Measurements from ENCODE around the gene PDE6C.
A peak's percentile ranks its signal among the peaks of the same experiment; 100 is the strongest.
"Not testable (repeated sequence)": the region's sequence is repeated elsewhere in the genome, so short reads cannot be mapped to it uniquely, and the experiment has no call there.

PDE6C gene

DNA sequence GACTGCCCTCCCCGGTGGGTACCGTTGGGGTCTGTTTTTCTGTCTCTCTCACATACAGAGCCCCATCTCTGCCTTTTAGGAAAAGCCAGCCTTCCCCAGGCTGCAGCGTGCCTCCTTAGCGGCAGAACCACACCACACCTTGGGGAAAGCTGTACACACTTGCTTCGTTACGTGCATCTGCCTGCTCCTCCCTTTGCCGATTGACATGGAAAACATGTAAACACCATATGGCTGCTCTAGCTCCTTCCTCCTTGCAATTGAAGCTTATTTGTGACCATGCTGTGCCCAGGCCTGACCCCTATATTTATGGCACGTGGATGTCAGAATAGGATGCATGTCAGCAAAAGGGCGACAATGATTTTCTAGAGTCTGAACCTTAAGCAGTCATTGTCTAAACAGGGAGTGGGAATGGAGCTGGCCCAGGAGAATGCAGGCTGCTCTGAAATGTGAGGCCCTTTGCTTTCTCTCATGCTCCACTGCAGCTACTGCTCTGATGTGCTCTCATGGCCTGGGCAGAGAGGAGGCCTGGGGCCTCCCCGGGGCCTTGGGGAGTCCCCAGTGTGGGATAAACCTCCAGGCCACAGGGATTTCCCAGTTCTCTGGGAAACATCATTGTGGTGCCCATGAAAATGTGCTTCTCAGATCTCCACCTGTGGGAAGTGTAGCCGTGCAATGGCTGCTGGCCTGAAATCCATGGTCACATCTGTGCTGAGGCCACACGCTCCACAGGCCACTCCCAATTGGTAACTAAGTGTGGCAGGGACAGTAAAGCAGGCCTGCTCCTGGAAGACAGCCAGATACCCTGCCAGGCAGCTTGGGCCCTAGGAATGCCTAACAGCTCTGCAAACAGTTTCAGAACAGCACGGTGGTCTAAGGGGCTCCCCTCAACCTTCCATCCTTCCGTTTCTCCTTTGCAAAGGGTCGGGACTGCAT lies 18.6 kb downstream of the PDE6C start:
- DNase-seq (ENCODE audit: low spot score): no peak

GRCh38 chr10:93639791-93640190 lies 27.5 kb downstream of the PDE6C start:
- DNase-seq (ENCODE audit: low spot score): no peak

- DNase-seq (ENCODE audit: low spot score): no peak
These were observed 40.5 kb downstream of the PDE6C start for GRCh38 chr10:93652857-93653256.

DNA sequence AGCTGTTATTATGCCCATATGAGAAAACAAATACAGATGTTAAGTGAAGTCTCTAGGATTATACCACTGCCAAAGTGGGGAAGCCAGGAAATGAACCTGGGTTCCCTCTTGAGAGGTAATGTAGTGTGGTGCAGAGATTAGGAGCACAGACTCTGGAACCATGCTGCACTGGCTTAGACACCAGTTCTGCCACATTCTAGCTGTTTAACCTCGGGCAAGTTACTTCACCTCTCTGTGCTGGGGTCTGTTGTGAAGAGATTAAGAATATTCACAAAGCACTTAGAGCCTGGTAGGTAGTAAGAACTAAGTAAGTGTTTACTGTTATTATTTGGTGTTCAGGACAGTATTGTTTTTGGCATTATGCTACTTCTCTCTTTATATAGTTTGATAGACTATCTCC lies 41.9 kb downstream of the PDE6C start:
- no peak for DNase-seq (ENCODE audit: low spot score)

- DNase-seq (ENCODE audit: low spot score): no peak
These were observed 43.8 kb downstream of the PDE6C start for GRCh38 chr10:93656155-93656554.

DNA sequence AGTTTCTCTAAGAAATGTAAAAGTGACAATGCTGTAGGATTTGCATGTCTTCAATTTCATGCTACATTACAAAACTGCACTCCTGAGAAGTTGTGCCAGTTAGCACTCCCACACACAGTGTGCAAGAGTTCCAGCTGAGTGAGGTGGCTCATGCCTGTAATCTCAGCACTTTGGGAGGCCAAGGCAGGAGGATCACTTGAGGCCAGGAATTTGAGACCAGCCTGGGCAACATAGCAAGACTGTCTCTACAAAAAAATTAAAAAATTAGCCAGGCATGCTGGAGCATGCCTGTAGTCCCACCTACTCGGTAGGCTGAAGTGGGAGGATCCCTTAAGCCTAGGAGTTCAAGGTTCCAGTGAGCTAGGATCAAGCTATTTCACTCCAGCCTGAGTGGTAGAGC lies 45.4 kb downstream of the PDE6C start:
- DNase-seq (ENCODE audit: low spot score): no peak

GRCh38 chr10:93666030-93666429 lies 53.7 kb downstream of the PDE6C start:
- no peak for DNase-seq (ENCODE audit: low spot score)

DNA sequence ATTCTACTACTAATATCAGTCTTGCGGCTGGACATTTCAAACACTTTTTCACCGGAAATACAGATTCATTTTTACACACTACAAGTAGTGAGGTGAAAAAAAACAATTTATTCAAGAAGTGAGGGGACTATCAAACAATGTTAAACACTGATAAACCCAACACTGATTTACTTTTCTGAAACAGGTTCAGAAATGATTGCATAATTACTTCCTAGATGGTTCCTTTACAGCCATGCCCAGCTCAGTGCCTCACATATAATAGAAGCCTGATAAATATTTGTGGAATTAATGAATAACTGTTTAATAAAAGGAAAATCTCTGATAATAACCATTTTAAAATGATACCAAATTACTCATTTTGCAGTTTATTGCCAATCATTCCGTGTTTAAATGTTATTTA lies 55.5 kb downstream of the PDE6C start:
- no peak for DNase-seq (ENCODE audit: low spot score)

- DNase-seq (ENCODE audit: low spot score): no peak
These were observed 58.0 kb downstream of the PDE6C start for GRCh38 chr10:93670372-93670771.

DNA sequence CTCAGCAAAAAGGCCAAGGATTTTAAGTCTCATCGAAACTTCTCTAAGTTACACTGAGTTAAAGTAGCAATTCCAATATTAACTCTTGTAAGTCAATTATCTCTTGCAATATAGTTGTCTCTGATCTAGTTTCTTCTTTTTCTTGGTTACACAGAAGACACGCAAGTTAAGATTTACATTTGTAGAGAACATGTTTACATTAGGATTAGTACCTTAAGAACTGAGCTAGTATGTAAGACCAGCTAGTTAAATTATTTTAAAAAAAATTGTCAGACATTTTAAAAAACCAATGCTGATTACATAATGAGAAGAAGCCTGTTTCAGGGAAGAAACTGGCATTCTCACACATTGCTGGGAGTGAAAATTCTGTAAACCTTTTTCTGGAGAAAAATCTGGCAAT lies 58.7 kb downstream of the PDE6C start:
- DNase-seq (ENCODE audit: low spot score): no peak

GRCh38 chr10:93672022-93672678 lies 59.8 kb downstream of the PDE6C start:
- no peak for DNase-seq (ENCODE audit: low spot score)

- no peak for DNase-seq (ENCODE audit: low spot score)
These were observed 60.6 kb downstream of the PDE6C start for GRCh38 chr10:93672890-93673289.

- no peak for DNase-seq (ENCODE audit: low spot score)
These were observed 61.5 kb downstream of the PDE6C start for GRCh38 chr10:93673791-93674190.

- no peak for DNase-seq (ENCODE audit: low spot score)
These were observed 66.0 kb downstream of the PDE6C start for GRCh38 chr10:93678386-93678785.

- no peak for DNase-seq (ENCODE audit: low spot score)
These were observed 66.7 kb downstream of the PDE6C start for GRCh38 chr10:93678805-93679587.

DNA sequence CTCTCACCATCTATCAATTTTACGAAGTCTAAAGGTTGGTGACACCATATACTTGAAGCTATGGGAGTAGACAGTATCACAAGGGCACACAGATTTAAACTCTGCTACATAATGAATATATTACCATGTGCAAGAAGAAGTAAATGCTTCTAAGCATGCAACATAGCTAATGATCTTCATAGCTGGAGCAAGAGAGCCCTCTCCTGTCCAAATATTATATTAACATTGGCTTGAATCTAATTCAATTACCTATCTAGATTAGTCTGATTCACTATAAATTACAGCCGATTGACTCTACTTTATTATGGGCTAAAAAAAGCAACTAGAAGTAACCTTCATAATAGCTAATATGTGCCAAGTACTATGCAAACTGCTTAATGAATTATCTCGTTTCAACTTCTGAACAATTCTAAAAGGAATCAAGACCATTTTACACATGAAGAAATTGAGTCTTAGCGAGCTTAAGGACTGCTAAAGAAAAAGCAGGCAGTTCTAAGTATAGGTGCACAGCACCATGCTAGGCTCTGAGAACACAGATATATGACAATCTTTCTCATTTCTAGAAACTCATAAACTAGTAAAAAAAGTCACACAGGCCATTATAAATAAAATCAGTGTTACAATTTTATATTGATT lies 68.2 kb downstream of the PDE6C start:
- DNase-seq (ENCODE audit: low spot score): peak; percentile 30

DNA sequence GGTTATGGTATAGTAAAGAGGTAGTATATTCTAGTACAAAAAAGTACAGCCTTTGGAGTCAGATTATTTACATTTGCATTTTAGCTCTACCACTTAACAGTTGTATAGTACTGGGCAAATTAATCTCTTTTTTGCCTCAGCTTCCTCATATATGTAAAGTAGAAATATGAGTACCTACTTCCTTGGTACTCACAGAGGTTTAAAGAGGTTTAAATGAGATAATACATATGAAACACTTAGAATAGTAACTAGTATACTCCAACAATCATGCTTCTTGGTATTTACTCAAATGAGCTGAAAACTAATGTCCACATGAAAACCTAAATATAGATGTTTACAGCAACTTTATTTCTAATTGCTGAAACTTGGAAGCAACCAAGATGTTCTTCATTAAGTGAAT lies 75.4 kb downstream of the PDE6C start:
- no peak for DNase-seq (ENCODE audit: low spot score)

DNA sequence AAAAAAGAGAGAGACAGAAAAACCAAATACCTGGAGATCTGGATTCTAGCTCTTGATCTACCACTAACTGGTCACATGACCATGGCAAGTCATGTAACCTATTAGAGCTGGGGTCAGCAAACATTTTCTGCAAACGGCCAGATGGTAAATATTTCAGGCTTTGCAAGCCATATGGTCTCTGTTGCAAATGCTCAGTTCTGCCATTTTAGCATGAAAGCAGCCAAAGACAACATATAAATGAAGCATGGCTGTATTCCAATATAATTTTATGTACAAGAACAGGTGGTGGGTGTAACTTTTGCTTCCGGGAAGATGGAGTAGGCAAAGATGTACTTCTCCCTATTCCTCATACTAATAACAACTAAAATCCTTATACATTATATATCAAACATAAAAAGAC lies 83.4 kb downstream of the PDE6C start:
- no peak for DNase-seq (ENCODE audit: low spot score)

- DNase-seq (ENCODE audit: low spot score): not testable (repeated sequence)
These were observed 84.2 kb downstream of the PDE6C start for GRCh38 chr10:93696582-93696981.

DNA sequence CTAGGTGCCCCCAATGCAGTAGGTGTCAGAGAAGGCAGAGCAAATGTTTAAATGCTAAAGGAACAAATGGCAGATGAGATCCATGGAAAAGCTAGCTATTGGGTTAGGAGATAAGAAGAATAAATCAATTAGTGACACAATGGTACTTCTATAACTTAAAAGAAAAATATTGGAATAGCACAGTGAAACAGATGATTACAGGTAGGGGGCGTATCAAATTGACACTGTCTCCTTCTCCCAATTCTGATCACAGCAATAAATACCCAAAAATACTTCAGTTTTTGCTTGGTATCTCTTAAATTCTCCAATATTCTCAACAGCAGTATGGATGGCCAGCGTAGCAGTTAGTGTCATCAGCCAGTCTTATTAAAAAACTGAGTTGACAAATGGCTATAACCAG lies 84.9 kb downstream of the PDE6C start:
- DNase-seq (ENCODE audit: low spot score): no peak

- peak; percentile 10 for DNase-seq (ENCODE audit: low spot score)
These were observed 89.5 kb downstream of the PDE6C start for GRCh38 chr10:93701866-93702209.
